ENCODE measurements around the gene CCND1.

CCND1 gene

GRCh38 chr11:69680688-69681087, 39.7 kb downstream of the CCND1 start:
- TF ChIP-seq EP300 (IDR thresholded peaks at IDR 0.05; ENCODE audit: borderline replicate concordance) (no peak), REST (IDR thresholded peaks at IDR 0.05; ENCODE audit: low read depth) (no peak), YY1 (IDR thresholded peaks at IDR 0.05; ENCODE audit: low read depth) (no peak)

GRCh38 chr11:69682221-69682620, 41.3 kb downstream of the CCND1 start:
- TF ChIP-seq RAD21 (IDR thresholded peaks at IDR 0.05; ENCODE audit: low read depth) = no peak
- no peak for TF ChIP-seq ZBTB7A (IDR thresholded peaks at IDR 0.05; ENCODE audit: low read depth)
- no peak for TF ChIP-seq NFIC (IDR thresholded peaks at IDR 0.05)
- no peak for TF ChIP-seq FOXM1 (IDR thresholded peaks at IDR 0.05; ENCODE audit: borderline replicate concordance, low read depth)
- no peak for TF ChIP-seq USF1 (IDR thresholded peaks at IDR 0.05)
- no peak for TF ChIP-seq REST (IDR thresholded peaks at IDR 0.05; ENCODE audit: low read depth)
- TF ChIP-seq TEAD4 (IDR thresholded peaks at IDR 0.05) = no peak
- no peak for TF ChIP-seq TCF12 (IDR thresholded peaks at IDR 0.05; ENCODE audit: low read depth)
- TF ChIP-seq YY1 (IDR thresholded peaks at IDR 0.05; ENCODE audit: low read depth) = no peak
- TF ChIP-seq MAX (IDR thresholded peaks at IDR 0.05) = no peak

GRCh38 chr11:69682681-69683326, 41.8 kb downstream of the CCND1 start:
- no peak for TF ChIP-seq TAF1 (IDR thresholded peaks at IDR 0.05; ENCODE audit: low read depth)

GRCh38 chr11:69683764-69684333, 42.9 kb downstream of the CCND1 start:
- peak; percentile 87 for TF ChIP-seq RAD21 (IDR thresholded peaks at IDR 0.05; ENCODE audit: low read depth)
- no peak for TF ChIP-seq CREB1 (IDR thresholded peaks at IDR 0.05; ENCODE audit: low read depth)
- TF ChIP-seq REST (IDR thresholded peaks at IDR 0.05; ENCODE audit: low read depth) = no peak

- TF ChIP-seq CEBPB (IDR thresholded peaks at IDR 0.05) (no peak), ZBTB7A (IDR thresholded peaks at IDR 0.05; ENCODE audit: low read depth) (no peak), EP300 (IDR thresholded peaks at IDR 0.05; ENCODE audit: borderline replicate concordance) (no peak), TEAD4 (IDR thresholded peaks at IDR 0.05) (no peak), NFIC (IDR thresholded peaks at IDR 0.05) (no peak), YY1 (IDR thresholded peaks at IDR 0.05; ENCODE audit: low read depth) (no peak), REST (IDR thresholded peaks at IDR 0.05; ENCODE audit: low read depth) (no peak), USF1 (IDR thresholded peaks at IDR 0.05) (no peak), EGR1 (IDR thresholded peaks at IDR 0.05) (no peak), RAD21 (IDR thresholded peaks at IDR 0.05; ENCODE audit: low read depth) (no peak), TCF12 (IDR thresholded peaks at IDR 0.05; ENCODE audit: low read depth) (no peak)
Observed at GRCh38 chr11:69684651-69685050, 43.7 kb downstream of the CCND1 start.

Data from Ishikawa (cell line).